ENCODE measurements around the gene ACOX3.

DNA sequence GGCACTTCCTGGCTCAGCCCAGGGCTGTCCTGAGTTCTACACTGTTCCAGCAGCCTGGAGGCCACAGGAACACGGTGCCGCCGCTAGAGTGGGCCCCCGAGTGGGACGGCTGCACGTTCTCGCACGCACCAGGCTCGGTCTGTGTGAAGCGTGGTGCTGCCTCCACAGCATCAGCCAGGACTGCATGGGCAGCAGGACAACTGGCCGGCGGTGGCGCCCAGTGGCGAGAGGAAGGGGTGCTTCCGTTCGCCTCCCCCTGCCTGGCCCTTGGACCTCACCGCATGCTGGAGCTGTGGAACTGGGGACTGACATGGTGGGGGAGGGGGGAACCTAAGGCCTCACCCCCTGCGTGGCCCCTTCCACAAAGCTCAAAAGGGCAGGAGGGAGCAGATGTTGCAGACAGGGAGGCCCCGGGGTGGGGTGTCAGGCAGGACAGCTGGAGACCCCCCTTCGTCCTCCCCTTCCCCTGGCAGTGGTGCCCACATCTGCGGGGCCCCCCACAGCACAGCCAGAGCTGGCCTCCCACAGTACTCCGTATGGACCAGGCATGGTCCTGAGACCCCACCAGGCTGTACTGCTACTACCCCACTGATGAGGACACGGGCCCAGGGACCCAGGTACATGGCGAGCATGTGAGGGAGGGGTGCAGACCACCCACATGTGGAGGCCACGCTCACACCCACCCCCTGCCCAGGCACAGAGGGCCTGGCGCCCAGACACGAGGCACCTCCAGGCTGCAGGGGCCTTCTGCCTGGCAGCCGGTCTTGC lies 58.5 kb downstream of the ACOX3 start:
- no peak for TF ChIP-seq CTCF (IDR thresholded peaks at IDR 0.05 in 4 of 5, conservative IDR thresholded peaks at IDR 0.05 in 1 of 5)
- no peak for TF ChIP-seq POLR2A (IDR thresholded peaks at IDR 0.05)
